ENCODE measurements around the gene CENPQ.

CENPQ gene

GRCh38 chr6:49541210-49541724 lies 78.1 kb downstream of the CENPQ start:
- DNase-seq (ENCODE audit: low read depth in 2 of 2) = no peak

- DNase-seq (ENCODE audit: low read depth in 2 of 2) = no peak
Measured at GRCh38 chr6:49541936-49542335, 78.8 kb downstream of the CENPQ start.

Measured in stimulated activated CD4-positive, alpha-beta T cell treated with anti-CD3 and anti-CD28 coated beads, Interleukin-1b, Interleukin-23, amount 100 ng/mL, for 4 hours (primary cell).